Suprapubic skin (tissue), 3 donors: ENCODE measurements around the gene ROBO1.

ENCODE experiments used
- POLR2A ChIP-seq, 2 donors: fragments of 450-650 bp; IDR thresholded peaks; one replicate each; pipeline ENCODE4 v1.6.1; 2017; ENCODE audit warnings: antibody characterized with exemption in 2 of 2, mild to moderate bottlenecking in 2 of 2, moderate library complexity in 2 of 2
- TF ChIP-seq, protein P1 (sequence below), 2 donors: fragments of 200-600 bp in 1 of 2; fragments of 450-650 bp in 1 of 2; sonication (generic) in 1 of 2; IDR thresholded peaks; one replicate each; pipeline ENCODE4 v1.5.1; 2016 to 2019; ENCODE audit warnings: antibody characterized with exemption in 2 of 2, mild to moderate bottlenecking in 1 of 2, moderate library complexity in 1 of 2

GRCh38 chr3:79367066-79367465, 400.7 kb downstream of the ROBO1 start:
- TF ChIP-seq POLR2A (IDR thresholded peaks at IDR 0.05): no peak
- TF ChIP-seq, protein P1, sequence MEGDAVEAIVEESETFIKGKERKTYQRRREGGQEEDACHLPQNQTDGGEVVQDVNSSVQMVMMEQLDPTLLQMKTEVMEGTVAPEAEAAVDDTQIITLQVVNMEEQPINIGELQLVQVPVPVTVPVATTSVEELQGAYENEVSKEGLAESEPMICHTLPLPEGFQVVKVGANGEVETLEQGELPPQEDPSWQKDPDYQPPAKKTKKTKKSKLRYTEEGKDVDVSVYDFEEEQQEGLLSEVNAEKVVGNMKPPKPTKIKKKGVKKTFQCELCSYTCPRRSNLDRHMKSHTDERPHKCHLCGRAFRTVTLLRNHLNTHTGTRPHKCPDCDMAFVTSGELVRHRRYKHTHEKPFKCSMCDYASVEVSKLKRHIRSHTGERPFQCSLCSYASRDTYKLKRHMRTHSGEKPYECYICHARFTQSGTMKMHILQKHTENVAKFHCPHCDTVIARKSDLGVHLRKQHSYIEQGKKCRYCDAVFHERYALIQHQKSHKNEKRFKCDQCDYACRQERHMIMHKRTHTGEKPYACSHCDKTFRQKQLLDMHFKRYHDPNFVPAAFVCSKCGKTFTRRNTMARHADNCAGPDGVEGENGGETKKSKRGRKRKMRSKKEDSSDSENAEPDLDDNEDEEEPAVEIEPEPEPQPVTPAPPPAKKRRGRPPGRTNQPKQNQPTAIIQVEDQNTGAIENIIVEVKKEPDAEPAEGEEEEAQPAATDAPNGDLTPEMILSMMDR (IDR thresholded peaks at IDR 0.05): no peak
